Inflammatory macrophage (primary cell): ENCODE measurements around the gene NCK2.

Source experiments
- DNase-seq, 2 donors: peaks; one replicate each; pipeline ENCODE4 v3.0.0-alpha.2; 2020 to 2022

NCK2 gene

DNA sequence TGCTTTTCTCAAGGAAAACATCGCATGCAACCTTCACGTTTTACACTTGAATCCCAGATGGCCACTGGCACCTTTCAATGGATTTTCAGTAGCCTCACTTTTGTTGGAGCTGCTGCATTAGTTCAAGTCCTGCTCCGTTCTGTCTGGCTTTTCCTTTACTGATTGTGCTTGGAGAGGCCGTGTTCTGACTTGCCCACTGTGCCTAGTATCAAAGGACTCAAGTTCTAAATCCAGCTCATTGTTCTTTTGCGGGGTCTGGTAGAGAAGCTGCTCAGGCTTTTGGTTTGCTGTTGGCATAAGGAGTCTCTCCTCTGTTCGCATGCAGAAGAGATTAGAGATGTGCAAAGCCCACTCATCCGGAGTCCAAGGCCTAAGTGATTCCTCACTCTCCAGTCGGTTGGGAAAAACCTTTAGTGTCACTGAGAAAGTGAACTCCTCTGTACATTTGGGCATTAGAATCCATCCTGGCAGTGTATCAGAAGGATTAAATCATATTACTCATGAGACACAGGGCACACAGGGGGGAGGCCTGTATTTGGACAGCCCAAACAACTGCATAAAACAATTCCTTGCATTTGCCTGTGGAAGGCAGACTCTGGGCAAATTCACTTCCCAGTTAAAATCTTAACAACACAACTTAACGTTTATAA lies 69.7 kb downstream of the NCK2 start:
- DNase-seq = no peak

DNA sequence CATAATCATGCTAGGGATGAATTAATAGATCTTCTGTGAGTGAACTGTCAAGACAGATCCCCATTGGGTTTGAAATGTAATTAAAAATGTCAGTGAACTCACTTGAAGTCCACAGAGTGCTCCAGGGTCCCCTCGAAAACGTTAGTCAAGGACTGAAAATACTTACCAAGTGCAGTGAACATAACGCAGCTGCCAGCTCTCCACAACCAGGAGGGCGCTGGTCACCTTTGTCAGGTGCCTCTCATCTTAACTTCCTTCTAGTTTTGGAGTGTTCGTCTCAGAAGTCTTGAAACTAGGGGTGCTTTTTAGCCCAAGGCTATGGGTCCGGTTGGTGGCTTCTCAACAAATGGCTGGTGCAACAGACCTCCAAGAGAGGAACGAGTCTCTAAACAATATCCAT lies 70.7 kb downstream of the NCK2 start:
- DNase-seq = no peak

DNA sequence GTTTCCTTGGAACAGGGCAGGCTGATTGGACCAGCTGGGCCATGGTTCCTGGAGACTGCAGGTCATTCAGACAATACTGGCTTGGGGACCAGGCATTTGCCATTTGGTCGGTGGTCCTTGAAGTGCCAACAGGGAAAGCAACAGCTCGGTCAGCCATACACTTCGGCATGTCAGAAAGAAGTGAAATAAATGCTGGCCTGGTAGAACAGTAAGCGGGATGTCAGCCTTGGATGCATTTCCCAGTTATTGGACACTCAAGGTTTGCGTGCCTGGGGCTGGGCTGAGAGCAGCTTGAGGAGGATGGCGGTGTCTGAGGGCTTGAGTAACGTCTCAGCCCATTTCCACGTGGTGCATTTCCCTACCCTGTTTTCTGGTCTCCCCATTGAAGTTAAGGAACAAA lies 75.4 kb downstream of the NCK2 start:
- no peak for DNase-seq

DNA sequence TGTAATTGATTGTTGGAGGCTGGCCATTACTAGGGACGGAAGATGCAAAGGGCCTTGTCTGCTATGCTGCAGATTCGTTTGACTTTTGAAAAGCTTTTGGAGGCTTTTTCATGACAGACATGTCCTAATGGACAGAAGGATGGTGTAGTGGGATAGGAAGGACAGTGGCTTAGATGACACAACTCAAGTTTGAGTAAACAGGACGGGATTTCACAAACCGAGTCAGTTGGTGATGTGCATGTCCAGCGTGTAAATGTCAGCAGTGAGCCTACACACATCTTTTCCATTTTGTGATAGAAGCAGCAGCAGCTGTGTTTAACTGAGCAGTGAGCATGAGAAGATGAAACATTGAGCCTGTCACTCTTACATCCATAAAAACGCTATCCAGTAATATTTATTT lies 76.0 kb downstream of the NCK2 start:
- DNase-seq = no peak

DNA sequence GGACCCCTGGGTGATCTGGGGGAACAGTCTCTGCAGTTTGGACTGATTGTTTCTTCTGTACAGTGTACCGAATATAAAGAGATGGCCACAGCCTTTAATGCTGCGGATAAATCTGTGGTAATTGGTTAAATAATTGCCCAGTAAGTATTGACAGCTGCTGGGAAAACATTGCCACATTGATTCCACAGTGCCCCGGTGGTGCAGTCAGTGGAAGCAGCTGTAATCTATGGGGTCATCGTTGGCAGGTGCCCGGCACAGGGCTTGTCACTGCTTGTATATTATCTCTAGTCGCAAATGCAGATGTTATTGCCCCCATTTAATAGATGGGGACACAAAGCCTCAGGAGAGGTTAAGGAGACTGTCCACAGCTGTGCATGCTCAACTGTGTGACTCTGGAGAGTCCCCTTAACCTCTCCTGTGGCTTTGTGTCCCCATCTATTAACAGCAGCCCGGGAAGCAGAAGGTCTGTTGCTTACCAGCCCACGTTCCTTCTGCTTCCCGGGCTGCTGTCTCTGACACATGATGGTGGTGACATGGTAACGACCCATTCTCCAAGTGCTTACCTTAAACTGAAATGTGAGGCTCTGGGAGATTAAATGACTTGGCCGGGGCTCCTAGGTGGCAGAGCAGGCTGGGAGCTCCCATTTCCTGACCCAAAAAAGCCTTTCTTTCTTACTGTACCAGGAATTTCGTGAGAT lies 76.9 kb downstream of the NCK2 start:
- DNase-seq = peak in 1 of 2 donors; percentile 38

DNA sequence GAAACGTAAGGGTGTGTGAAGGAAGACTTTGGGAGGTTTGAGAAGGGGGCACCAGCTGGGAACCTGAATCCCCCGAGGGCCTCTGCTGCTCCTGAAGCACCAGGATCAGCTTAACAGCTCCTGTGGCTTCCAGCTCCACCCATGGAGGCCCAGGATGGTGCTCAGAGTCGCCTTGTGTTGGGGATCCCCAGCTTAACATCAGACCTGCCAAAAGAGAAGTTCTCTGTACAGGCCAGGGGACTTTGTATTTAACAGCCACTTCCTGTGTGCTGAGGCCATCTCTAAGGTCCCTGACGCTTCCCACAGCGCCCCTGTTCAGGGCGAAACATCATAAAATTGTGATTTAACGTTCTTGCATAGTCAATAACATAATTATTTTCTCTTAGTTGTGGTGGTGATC lies 77.5 kb downstream of the NCK2 start:
- DNase-seq = no peak

DNA sequence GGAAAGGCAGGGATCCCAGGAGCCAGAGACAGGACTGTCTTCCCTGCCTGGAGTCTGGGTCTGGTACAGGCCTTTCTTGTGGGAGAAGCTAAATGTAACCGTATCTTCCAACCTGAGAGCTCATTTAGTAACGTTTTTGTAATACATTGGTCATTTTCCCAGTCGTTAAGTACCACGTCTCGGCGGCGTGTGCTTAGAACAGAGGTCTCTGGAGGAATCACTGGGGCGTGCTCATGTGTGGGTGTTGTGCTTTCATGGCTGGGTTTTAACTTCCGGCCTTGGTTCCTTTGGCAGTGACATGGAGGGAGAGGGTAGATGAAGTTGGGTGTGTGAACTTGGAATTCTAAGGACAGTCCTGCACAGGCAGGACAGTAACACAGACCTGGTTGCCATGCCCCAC lies 79.7 kb downstream of the NCK2 start:
- DNase-seq = no peak

DNA sequence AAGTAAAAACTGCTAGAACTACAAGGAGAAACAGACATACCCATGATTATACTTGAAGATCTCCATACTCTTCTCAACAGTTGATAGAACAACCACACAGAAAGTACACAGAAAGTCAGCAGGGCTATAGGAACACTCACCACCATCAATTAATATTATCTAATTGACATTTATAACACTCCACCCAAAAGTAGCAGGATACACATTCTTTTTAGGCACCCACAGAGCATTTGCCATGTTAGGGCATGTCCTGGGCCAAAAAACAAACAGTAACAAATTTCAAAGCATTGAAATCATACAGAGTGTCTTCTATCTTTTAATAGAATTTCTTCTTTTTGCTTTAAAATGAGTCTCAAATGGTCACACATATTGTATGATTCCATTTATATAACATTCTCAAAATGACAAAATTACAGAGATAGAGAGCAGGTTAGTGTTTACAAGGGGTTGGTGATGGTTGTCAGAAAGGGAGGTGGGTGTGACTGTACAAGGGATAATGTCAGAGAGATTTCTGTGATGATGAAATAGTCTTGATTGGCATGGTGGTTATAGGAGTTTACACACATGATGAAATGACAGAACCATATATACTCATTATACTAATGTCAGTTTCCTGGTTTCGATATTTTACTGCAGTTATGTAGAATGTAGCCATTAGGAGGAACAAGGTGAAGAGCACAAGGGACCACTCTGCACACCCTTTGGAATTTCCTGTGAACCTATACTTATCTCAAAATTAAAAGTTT lies 82.8 kb downstream of the NCK2 start:
- DNase-seq = peak; percentile 32 to 63

DNA sequence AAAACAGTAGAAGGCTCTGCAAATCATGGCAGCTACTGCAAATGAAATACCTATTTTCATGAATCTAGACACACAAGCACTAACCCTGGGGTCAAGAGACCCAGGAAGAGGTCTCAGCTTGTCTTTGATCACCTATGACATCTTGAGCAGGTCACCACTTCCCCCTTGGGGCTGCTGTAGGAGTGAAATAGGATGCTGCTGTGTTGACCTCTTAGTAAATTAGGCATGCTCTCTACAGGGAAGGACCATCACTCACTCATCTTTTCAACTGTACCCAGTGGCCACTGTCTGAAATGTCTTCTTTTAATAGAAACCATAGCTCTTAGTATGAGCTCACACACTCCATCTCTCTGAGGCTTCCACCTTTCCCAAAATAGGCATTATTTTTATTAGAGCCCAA lies 83.8 kb downstream of the NCK2 start:
- DNase-seq = no peak

DNA sequence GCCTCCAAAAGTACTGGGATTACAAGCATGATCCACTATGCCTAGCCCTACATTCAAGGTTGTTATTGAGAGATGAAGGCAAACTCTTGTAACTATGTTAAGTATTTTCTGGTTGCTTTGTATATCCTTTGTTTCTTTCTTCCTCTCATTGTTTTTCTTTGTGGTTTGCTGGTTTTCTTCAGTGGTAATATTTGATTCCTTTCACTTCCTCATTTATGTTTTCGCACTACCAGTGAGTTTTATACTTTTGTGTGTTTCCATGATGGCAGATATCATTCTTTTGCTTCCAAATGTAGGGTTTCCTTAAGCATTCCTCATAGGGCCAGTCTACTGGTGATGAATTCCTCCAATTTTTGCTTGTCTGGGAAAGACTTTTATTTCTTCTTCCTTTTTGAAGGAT lies 90.2 kb downstream of the NCK2 start:
- DNase-seq = peak in 1 of 2 donors; percentile 8

DNA sequence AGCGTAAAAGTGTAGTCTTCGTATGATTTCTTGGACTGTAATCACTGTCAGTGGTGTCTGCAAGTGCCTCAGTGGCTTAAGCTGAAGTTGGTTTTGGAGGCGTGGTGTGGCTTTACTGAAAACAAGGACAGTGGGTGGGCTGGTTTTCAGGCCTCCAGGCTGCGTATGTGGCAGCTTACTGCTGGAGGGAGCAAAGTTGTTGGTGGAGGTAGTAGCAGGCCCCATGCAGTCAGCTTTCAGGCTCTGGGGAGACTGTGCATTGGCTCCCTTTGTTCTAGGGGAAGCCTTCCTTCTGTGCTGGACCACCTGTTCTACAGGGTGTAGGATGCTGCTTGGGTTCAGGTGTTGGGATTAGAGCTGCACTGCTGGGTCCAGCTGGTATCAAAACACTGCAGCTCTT lies 91.6 kb downstream of the NCK2 start:
- no peak for DNase-seq

DNA sequence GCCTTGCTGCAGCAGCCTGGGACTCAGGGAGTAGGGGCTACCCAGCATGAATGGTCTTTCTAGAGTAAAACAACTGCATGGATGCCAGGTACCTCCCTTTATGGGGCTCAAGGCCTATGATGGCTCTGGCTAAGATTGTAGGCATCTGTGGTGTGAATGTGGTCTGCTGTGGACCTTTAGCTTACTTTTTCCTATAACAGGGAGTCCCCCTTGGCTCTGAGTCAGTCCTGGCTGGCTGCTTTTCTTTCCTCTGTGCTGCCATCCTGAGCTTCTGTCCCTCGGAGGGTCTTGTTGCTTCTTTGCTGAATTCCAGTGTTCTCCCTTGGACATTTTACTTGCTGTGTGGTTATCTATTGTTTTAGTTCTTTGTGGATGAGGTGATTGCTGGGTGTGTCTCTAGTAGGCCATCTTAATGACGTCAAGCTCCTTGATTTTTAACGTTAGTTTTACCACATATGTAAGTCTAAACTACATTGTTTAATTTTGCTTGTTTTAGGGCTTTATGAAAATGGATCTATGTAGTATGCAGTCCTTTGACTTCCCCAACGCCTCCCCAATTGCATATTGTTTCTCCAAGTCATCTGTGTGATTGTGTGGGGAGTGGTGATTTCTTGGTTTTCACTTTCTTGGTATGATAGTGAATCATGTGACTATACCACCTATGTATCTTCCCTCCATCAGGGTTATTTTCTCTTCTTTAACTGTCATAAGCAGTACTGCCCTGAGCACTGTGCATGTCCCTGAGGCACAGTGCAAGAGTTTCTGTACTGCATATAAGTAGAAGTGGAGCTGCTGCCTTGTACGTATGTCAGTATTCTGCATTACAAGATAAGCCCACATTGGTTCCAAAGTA lies 92.4 kb downstream of the NCK2 start:
- DNase-seq = no peak

DNA sequence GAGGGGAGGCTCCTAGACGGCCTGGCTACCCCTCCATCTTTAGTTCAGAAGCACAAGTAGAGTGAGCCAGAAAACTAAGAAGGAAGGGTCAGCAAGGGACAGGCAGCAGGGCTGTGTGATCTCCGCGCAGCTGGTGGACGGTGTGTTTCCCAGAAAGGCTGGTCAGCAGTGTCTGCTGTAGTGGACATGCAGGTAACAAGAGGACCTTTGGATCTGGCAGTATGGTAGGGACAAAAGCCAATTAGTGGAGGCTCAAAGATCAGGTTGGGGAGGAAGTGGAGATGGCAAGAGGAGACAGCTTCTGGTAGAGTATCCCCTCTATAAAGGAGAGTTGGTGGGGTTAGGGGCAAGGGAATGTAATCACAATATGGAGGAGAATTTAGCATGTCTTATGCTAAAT lies 95.1 kb downstream of the NCK2 start:
- DNase-seq = no peak

DNA sequence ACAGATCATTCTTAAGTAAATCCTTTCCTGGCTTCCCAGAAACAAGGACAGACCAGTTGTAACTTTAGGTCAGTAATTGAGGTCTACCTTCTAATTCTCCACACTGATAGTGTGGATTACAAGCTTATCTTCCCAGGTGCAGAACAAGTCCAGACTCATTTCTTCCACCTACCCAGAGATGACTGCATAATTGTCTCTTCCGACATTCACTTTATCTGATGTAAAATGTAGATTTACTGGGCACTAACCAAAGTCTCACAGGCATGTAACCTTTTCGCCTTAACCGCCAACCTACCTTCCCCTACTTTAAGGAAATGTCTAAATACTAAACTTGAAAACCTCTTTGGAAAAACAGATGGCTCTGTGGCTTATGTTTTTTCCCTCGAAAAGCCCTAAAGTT lies 96.2 kb downstream of the NCK2 start:
- no peak for DNase-seq

DNA sequence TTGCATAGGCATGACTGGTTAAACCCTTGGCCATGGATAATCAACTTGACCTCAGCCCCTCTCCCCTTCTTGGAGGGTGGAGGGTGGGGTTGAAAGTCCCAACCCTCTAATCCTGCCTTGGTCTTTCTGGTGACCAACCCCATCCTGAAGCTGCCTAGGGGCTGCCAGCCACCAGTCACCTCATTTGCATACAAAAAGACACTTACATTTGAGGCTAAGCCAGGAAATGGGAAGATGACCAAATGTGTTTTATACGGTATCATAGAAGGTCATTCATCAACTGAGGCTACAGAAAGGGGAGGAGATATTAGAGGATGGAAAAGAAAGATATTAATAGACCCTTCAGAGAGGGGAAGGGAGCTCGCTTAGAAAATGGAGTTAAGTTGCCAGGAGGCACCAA lies 96.8 kb downstream of the NCK2 start:
- DNase-seq = no peak

DNA sequence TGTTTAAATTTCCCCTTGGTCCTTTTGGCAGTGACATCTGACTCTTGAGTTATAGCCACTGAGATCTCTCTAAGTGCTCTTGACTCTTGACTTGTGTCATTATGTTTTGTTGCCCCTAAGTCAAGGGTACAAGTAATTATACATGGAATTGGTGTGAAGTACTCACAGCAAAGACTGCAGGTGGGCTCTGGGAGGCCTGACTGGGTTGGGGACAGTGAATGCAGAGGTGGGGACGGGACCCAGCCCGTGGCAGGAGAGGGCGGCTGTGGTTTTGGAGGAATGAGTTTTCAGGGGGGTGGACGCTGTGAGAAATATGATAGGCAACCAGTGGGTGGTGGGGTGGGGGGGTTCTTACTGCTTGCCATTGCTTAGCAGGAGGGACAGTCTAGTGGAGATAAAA lies 97.8 kb downstream of the NCK2 start:
- no peak for DNase-seq

DNA sequence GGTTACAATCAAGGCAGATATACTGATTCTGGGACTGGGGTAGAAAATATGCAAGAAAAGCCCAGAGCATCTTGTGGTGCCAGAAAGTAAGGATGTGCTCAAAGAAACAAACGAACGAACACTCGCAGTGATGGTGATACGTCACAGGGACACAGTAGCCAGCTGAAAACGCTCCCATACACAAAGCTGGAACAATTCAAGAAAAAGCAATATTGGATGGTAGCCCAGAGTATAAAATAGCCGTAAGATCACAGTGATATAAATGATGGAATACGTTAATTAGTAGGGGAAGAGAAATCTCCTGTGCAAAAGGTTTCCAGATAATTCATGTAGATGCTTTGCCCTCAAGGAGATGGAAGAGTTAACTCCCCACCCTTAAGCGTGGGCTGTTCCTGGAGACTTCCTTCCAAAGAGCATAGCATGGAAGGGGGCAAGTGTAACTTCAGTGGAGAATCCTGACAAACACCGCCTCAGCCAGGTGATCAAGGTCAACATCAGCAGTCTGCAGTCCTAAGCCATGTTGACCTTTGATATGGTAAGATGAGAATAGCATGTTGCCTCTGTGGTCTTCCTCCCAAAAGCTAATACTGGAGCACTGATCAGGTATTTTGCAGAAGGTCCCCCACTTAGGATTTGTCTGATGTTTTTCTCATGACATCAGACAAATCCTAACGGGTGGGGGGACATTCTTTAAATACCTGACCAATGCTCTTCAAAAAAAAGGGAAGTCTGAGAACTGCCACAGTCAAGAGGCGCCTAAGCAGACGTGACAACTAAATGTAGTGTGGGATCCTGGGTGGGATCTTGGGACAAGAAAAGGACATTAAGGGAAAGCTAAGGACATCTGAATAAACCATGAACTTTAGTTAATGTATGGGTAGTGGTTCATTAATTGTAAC lies 99.0 kb downstream of the NCK2 start:
- DNase-seq = no peak

DNA sequence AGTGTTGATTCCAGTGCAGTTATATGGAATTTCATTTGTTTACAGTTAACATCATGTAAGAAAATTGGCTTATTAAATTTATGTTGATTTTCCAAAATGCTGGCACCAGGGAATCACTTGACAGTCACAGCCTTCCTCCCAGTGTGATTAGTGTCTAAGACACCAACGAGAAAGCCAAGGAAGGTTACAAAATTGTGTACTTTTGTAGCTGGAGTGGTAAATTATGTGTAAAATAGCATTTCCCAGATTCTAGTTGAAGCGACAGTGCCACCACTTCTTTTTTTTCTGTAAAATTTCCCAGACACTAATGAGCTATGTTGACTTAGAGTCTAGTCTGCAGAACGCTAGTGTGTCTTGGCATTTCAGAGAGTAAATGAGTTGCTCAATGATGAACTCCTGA lies 101.3 kb downstream of the NCK2 start:
- DNase-seq = no peak

DNA sequence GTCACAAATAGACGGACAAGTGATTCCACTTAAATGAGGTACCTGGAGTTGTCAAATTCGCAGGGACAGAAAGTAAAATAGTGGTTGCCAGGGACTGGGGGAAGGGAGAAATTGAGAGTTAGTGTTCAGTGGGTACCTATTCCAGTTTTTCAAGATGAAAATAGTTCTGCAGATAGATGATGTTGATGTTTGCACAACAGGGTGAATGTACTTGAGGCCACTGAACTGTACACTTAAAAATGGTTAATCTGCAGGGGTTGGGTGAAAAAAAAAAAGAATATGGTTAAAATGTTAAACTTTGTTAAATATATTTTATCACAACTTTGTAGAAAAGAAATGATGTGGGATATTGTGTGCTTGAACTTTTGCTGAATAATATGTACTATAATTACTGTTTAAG lies 102.3 kb downstream of the NCK2 start:
- DNase-seq = no peak

DNA sequence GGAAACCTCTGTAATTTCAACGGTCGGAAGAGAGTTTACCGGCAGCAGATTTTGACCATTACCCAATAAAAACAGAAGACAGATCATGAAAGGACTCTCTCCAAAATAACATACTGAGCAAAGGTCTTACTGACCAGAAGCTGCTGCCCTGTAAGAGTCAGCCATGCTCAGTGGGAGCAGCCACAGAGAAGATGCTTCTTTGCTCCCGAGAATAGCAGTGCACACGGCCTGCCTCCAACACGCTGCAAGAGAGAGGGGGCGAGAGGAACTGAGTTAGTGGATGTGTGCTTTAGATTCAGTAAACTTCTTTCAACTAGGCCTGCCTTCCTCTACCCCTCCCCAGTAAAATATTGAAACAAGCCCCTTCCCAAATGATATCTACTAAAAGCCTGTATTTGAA lies 103.7 kb downstream of the NCK2 start:
- DNase-seq = no peak

DNA sequence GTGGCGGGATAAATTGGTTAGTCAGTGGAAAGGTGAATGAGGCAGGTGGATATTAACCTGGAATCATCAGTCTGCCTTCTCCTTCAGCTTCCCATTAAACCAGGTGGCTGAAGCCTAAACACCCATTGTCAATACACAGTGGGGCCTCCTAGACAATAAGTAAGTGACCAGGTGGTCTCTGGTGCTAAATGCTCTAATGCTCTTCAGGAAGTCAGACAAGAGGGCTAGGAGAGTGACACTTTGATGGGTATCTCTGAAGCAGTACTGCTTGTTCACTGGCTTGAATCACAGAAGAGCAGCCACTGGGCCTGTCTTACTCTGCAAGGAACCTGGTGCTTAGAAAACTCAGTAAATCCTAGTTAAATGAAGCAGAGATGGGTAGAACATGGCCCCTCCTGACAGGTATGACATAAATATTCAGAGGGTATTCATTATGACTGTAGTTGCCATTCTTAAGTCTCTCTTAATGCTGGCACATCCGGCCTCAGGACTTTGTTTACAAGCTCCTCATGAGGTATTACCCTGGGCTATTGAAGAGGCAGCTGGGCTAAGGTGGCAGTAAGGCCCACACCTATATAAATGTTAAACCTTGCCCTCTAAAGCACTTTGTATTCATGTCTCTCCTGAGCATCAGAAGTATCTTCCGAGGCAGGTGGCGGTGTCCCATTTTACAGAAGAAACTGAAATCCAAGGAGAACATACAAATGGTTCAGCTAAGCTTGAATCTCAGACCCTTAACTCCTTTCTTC lies 104.9 kb downstream of the NCK2 start:
- DNase-seq = no peak
